GM12878 (cell line): Measurements from ENCODE around the gene OR14C36. TPM values are rescaled to one million over a fixed set of nuclear protein-coding genes. Genes with fewer than 3 reads are reported as not detected.

ENCODE experiments used
- ATAC-seq: fragments of 200-7000 bp; cut with Tn5 transposase; 3 replicates; pipeline ENCODE4 v1.9.1; 2020; ENCODE audit warnings: mild to moderate bottlenecking, moderate library complexity
- BruUV-seq: library from RNA; stranded (reverse); fragments of 400-500 nt; replicated peaks from 2 replicates; lab custom pipeline; 2021; lab: Mats Ljungman, UMichigan
- CTCF ChIA-PET: fragments of 300-600 bp; sonication (Branson Sonifier 250); formaldehyde crosslinking; extraction: SDS; loops from one replicate; lab custom pipeline; 2021; ENCODE audit warnings: inconsistent platforms; lab: Yijun Ruan, JAX
- POLR2A ChIA-PET: fragments of 350-600 bp; formaldehyde crosslinking; extraction: SDS; loops from one replicate; lab custom pipeline; 2021; ENCODE audit warnings: inconsistent platforms; lab: Charles Lee
- RAD21 ChIA-PET: fragments of 300-600 bp; sonication (Branson Sonifier 250); formaldehyde crosslinking; loops from one replicate; lab custom pipeline; 2023; ENCODE audit warnings: antibody characterized with exemption; ENCODE audit not compliant: unreplicated experiment; lab: Charles Lee
- SMC1A ChIA-PET: fragments of 300-600 bp; sonication (Branson Sonifier 250); formaldehyde crosslinking; loops from one replicate; lab custom pipeline; 2023; ENCODE audit not compliant: unreplicated experiment, uncharacterized antibody; lab: Charles Lee
- DNase-seq: peaks from one replicate; pipeline ENCODE4 v3.0.0-alpha.2; 2011; ENCODE audit warnings: low read depth, low spot score
- FAIRE-seq: peaks from 3 replicates; lab custom pipeline; 2011; peaks lifted over from hg19 to GRCh38; lab: Jason Lieb, UNC
- H2AFZ ChIP-seq: 2 replicates; pipeline ENCODE4 v1.6.0; 2011; ENCODE audit warnings: low read depth, low read length, control low read depth; ENCODE audit not compliant: control insufficient read depth
- H3K27ac ChIP-seq: 2 replicates; pipeline ENCODE4 v1.5.1; 2011; ENCODE audit warnings: control low read depth; ENCODE audit not compliant: control insufficient read depth, insufficient read depth
- H3K27me3 ChIP-seq, 2 experiments: replicated peaks in 1 of 2; 2 replicates each; pipeline versions ENCODE4 v1.6.0 to v1.6.1; 2011; ENCODE audit warnings: low read length in 1 of 2; ENCODE audit not compliant: control insufficient read depth in 2 of 2, insufficient read depth in 2 of 2
- H3K36me3 ChIP-seq, 2 experiments: 2 replicates each; pipeline ENCODE4 v1.5.1; 2011; ENCODE audit warnings: low read length in 1 of 2; ENCODE audit not compliant: control insufficient read depth in 2 of 2, insufficient read depth in 2 of 2
- H3K4me1 ChIP-seq: 2 replicates; pipeline ENCODE4 v1.6.1; 2011; ENCODE audit warnings: mild to moderate bottlenecking, low read length, moderate library complexity, mixed read lengths; ENCODE audit not compliant: control insufficient read depth, insufficient read depth
- H3K4me2 ChIP-seq: 2 replicates; pipeline ENCODE4 v1.6.0; 2011; ENCODE audit warnings: control low read depth; ENCODE audit not compliant: control insufficient read depth, insufficient read depth
- H3K4me3 ChIP-seq: fragments of 200-600 bp; sonication (generic); 2 replicates; pipeline ENCODE4 v1.5.1; 2016
- H3K79me2 ChIP-seq: 2 replicates; pipeline ENCODE4 v1.6.0; 2011; ENCODE audit warnings: low read length; ENCODE audit not compliant: control insufficient read depth, insufficient read depth
- H3K9ac ChIP-seq: 2 replicates; pipeline ENCODE4 v1.8.0; 2011; ENCODE audit warnings: low read length, control low read depth, mixed read lengths; ENCODE audit not compliant: control insufficient read depth, insufficient read depth
- H3K9me3 ChIP-seq: replicated peaks from 3 replicates; pipeline ENCODE4 v1.5.1; 2011; ENCODE audit warnings: mild to moderate bottlenecking, low read length; ENCODE audit not compliant: control insufficient read depth, insufficient read depth
- H4K20me1 ChIP-seq: 2 replicates; pipeline ENCODE4 v1.6.0; 2011; ENCODE audit not compliant: control insufficient read depth, insufficient read depth
- ATF7 ChIP-seq: fragments of 450-650 bp; IDR thresholded peaks from 2 replicates; pipeline ENCODE4 v1.6.1; 2016; ENCODE audit warnings: low read depth, mild to moderate bottlenecking
- BCL3 ChIP-seq: IDR thresholded peaks from 2 replicates; pipeline ENCODE4 v1.6.1; 2011; ENCODE audit warnings: borderline replicate concordance, low read depth, mild to moderate bottlenecking, moderate library complexity, low read length; ENCODE audit not compliant: insufficient read depth, poor library complexity, severe bottlenecking
- DPF2 ChIP-seq: fragments of 450-650 bp; IDR thresholded peaks from 2 replicates; pipeline ENCODE4 v1.6.1; 2017; ENCODE audit warnings: mild to moderate bottlenecking
- FOS ChIP-seq: IDR thresholded peaks from 3 replicates; pipeline ENCODE4 v1.6.1; 2011; ENCODE audit warnings: borderline replicate concordance; ENCODE audit not compliant: insufficient read length; ENCODE audit errors: extremely low read depth
- HDAC6 ChIP-seq: fragments of 200-600 bp; sonication (generic); IDR thresholded peaks from one replicate; pipeline ENCODE4 v1.8.0; 2017; ENCODE audit warnings: antibody characterized with exemption; ENCODE audit not compliant: unreplicated experiment
- KDM1A ChIP-seq: fragments of 200-600 bp; sonication (generic); IDR thresholded peaks from 2 replicates; pipeline ENCODE4 v1.6.1; 2016; ENCODE audit warnings: borderline replicate concordance
- MEF2A ChIP-seq: IDR thresholded peaks from 2 replicates; pipeline ENCODE4 v1.6.1; 2011; ENCODE audit warnings: low read depth, mild to moderate bottlenecking, low read length, moderate library complexity; ENCODE audit not compliant: insufficient read depth
- NR2F1 ChIP-seq: fragments of 450-650 bp; conservative IDR thresholded peaks from 2 replicates; pipeline ENCODE4 v1.6.1; 2017; ENCODE audit warnings: mild to moderate bottlenecking
- NRF1 ChIP-seq: conservative IDR thresholded peaks from 2 replicates; pipeline ENCODE4 v1.6.1; 2011; ENCODE audit warnings: mild to moderate bottlenecking, low read depth, low read length, improper control_type of control experiment
- PBX3 ChIP-seq: IDR thresholded peaks from 2 replicates; pipeline ENCODE4 v1.6.1; 2011; ENCODE audit warnings: mild to moderate bottlenecking, low read depth, low read length, moderate library complexity; ENCODE audit not compliant: insufficient replicate concordance
- PML ChIP-seq: IDR thresholded peaks from 2 replicates; pipeline ENCODE4 v1.6.1; 2012; ENCODE audit warnings: low read length, inconsistent platforms
- RAD51 ChIP-seq: fragments of 450-650 bp; IDR thresholded peaks from 2 replicates; pipeline ENCODE4 v1.6.1; 2016; ENCODE audit warnings: moderate library complexity, mild to moderate bottlenecking, inconsistent platforms
- SREBF1 ChIP-seq: IDR thresholded peaks from 2 replicates; pipeline ENCODE4 v1.6.1; 2012; ENCODE audit warnings: mild to moderate bottlenecking, low read length
- ZBTB4 ChIP-seq: fragments of 450-650 bp; formaldehyde crosslinking; IDR thresholded peaks from 2 replicates; pipeline ENCODE4 v1.4.0; 2022; ENCODE audit warnings: mild to moderate bottlenecking, moderate library complexity
- ZNF384 ChIP-seq: IDR thresholded peaks from 2 replicates; pipeline ENCODE4 v1.6.1; 2012; ENCODE audit warnings: low read depth, mild to moderate bottlenecking, low read length, improper control_type of control experiment, borderline replicate concordance
- ZNF592 ChIP-seq: fragments of 450-650 bp; IDR thresholded peaks from 2 replicates; pipeline ENCODE4 v1.6.1; 2017; ENCODE audit warnings: mild to moderate bottlenecking, moderate library complexity
- WGBS: methylation state at CpG from one replicate; pipeline ENCODE4 v1.1.6; 2016; ENCODE audit warnings: low lambda C conversion rate; ENCODE audit not compliant: insufficient replicate concordance, insufficient coverage; ENCODE audit errors: missing lambda C conversion rate; 5-methylcytosine and 5-hydroxymethylcytosine counted together
- in situ Hi-C: fragments of 300-500 bp; cut with MboI; formaldehyde crosslinking; loops from 9 replicates; pipeline ENCODE4 v1.14.3; 2018; ENCODE audit warnings: mixed read lengths
- intact Hi-C: fragments of 100-400 bp; cut with micrococcal nuclease; formaldehyde crosslinking; loops from one replicate; pipeline ENCODE4 v1.14.2; 2022; ENCODE audit not compliant: unreplicated experiment
- polyA plus RNA-seq, 11 experiments: library from polyadenylated mRNA; depleted of rRNA in 4 of 11; unstranded in 6 of 11; stranded (reverse) in 5 of 11; fragments of >200 nt; fragmentation: Nextera tagmentation in 4 of 11; fragmentation: Illumina TruSeq in 1 of 11; extraction: Ambion mirVana in 4 of 11; extraction: Trizol in 1 of 11; gene quantifications; 1 replicate in 1 of 11; 2 replicates in 10 of 11; pipeline versions ENCODE4 v1.2.1 to v1.2.3, GENCODE V29; 2011 to 2016; ENCODE audit warnings: inconsistent platforms in 2 of 11, missing spikeins in 2 of 11, low read depth in 1 of 11
- total RNA-seq, 4 experiments: library from RNA; depleted of rRNA in 3 of 4; stranded (reverse); fragments of >200 nt in 3 of 4; fragmentation: Illumina TruSeq in 1 of 4; extraction: Trizol in 1 of 4; gene quantifications; 2 replicates each; pipeline versions ENCODE4 v1.2.1 to v1.2.3, GENCODE V29; 2013 to 2021

OR14C36 gene
- total and polyA plus RNA-seq, 10 of the 15 experiments (the other 5 are each of a cell fraction or from before 2014, with no cell fraction given) = not detected

- POLR2A ChIA-PET = no interaction called here
- in situ Hi-C loops (no loop called here), intact Hi-C loops (no loop called here)
- ATAC-seq (no peak), DNase-seq (no peak), FAIRE-seq (no peak)
- SMC1A ChIA-PET = no interaction called here
- Histone ChIP-seq H3K79me2 (no peaks in the 10 kb centered on the region), H3K27me3 (no peaks in the 10 kb centered on the region), H3K9ac (no peak overlapping the region), H3K36me3 (no peaks in the 10 kb centered on the region), H3K4me1 (no peaks in the 10 kb centered on the region), H3K27ac (no peak overlapping the region), H3K4me3 (no peak overlapping the region), H3K4me2 (no peak overlapping the region), H3K9me3 (no peaks in the 10 kb centered on the region), H2AFZ (no peak overlapping the region), H4K20me1 (no peaks in the 10 kb centered on the region)
- 81% methylated on average over 3 of the region's 3 CpGs for WGBS
- no TSS peak for BruUV-seq
- CTCF ChIA-PET = no interaction called here
- RAD21 ChIA-PET = no interaction called here
- TF ChIP-seq KDM1A = no peak
- TF ChIP-seq ZNF384 = no peak
- TF ChIP-seq HDAC6 = no peak
- no peak for TF ChIP-seq SREBF1
- TF ChIP-seq PBX3 = no peak
- TF ChIP-seq PML = no peak
- no peak for TF ChIP-seq ATF7
- no peak for TF ChIP-seq NRF1
- TF ChIP-seq BCL3 = no peak
- TF ChIP-seq FOS = no peak
- TF ChIP-seq NR2F1 = no peak
- no peak for TF ChIP-seq ZNF592
- TF ChIP-seq DPF2 = no peak
- no peak for TF ChIP-seq ZBTB4 (CRISPR knock-in tag)
- no peak for TF ChIP-seq RAD51
- no peak for TF ChIP-seq MEF2A
Measured at GRCh38 chr1:248380854-248381253, 32.3 kb downstream of the OR14C36 start.
